RWPE1 (cell line): Measurements from ENCODE around the gene SCLT1.

Experiments
- CTCF ChIA-PET: fragments of 350-600 bp; sonication (Branson Sonifier 250); formaldehyde crosslinking; extraction: SDS; loops from one replicate; lab custom pipeline; 2021; lab: Yijun Ruan, JAX
- POLR2A ChIA-PET: fragments of 400-600 bp; formaldehyde crosslinking; extraction: SDS; loops from one replicate; lab custom pipeline; 2020; ENCODE audit warnings: antibody characterized with exemption; ENCODE audit not compliant: low non-redundant PET; lab: Yijun Ruan, JAX
- DNase-seq: peaks from one replicate; pipeline ENCODE4 v3.0.0; 2012; ENCODE audit warnings: low spot score
- H3K27ac ChIP-seq: fragments of 450-650 bp; 2 replicates; pipeline ENCODE4 v1.5.1; 2017
- TF ChIP-seq, protein P1 (sequence below): fragments of 450-650 bp; conservative IDR thresholded peaks from 2 replicates; pipeline ENCODE4 v1.5.1; 2017; ENCODE audit warnings: low read depth, mild to moderate bottlenecking

The SCLT1 gene

DNA sequence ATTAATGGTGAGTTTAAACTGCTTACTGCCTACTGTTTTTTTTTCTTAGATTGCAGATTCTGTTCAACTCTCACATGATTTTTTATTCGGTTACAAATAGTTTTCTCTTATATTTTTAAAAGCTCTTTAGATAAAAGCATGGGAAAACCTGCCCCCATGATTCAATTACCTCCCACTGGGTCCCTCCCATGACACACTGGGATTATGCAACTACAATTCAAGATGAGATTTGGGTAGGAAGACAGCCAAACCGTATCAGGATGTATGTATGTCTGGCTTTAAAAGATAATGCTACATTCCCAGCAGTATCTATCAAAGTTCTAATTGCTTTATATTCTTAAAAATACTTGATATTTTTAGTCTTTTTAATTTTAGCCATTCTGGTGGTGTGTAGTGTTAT, 152.4 kb downstream of the SCLT1 start:
- H3K27ac ChIP-seq, result no peak overlapping the region
- CTCF ChIA-PET, result no interaction called here
- DNase-seq, result no peak
- TF ChIP-seq, protein P1, sequence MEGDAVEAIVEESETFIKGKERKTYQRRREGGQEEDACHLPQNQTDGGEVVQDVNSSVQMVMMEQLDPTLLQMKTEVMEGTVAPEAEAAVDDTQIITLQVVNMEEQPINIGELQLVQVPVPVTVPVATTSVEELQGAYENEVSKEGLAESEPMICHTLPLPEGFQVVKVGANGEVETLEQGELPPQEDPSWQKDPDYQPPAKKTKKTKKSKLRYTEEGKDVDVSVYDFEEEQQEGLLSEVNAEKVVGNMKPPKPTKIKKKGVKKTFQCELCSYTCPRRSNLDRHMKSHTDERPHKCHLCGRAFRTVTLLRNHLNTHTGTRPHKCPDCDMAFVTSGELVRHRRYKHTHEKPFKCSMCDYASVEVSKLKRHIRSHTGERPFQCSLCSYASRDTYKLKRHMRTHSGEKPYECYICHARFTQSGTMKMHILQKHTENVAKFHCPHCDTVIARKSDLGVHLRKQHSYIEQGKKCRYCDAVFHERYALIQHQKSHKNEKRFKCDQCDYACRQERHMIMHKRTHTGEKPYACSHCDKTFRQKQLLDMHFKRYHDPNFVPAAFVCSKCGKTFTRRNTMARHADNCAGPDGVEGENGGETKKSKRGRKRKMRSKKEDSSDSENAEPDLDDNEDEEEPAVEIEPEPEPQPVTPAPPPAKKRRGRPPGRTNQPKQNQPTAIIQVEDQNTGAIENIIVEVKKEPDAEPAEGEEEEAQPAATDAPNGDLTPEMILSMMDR, result no peak
- POLR2A ChIA-PET, result no interaction called here

DNA sequence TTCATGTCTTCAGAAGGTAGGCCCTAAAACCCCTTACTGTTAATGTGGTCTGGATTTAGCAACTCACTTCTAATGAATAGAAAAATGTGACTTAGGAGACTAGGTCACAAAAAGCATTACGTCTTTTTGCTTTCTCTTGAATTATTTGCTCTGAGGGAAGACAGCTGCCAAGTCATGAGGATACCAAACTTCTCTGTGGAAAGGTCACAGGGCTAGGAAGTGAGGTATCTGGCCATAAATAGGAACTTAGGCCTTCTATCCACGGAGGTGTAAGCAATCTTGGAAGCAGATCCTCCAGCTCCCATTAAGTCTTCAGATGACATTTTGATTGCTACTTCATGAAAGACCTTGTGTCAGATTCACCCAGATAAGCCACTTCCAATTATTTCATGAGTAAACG, 163.3 kb downstream of the SCLT1 start:
- ChIA-PET CTCF (no interaction called here), POLR2A (no interaction called here)
- no peak for DNase-seq
- TF ChIP-seq, protein P1, result no peak
- no peak overlapping the region for H3K27ac ChIP-seq

DNA sequence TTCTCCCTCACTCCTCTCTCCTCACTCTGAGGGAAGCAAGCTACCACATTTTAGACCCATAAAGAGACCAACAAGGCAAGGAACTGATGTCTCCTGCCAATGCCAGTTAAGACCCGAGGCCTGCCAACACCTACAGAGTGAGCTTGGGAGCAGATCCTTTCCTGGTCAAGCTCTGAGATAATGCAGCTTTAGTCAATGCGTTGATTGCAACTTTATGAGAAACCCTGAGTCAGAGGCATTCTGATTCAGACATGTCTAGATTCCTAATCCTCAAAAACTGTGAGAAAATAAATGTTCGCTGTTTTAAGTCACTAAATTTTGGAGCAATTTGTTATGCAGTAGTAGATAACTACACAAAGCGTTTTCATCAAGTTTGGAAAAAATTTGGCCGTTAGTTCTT, 168.4 kb downstream of the SCLT1 start:
- TF ChIP-seq, protein P1, result no peak
- no peak for DNase-seq
- H3K27ac ChIP-seq, result no peak overlapping the region
- ChIA-PET CTCF (interaction anchor here (0.5 kb wide), 1 partner anchor 11 kb away, joined by 6 read pairs; no protein-coding TSS in a partner anchor), POLR2A (interaction anchor here (0.7 kb wide), 1 partner anchor 716 kb away, joined by 3 read pairs; no protein-coding TSS in a partner anchor)

DNA sequence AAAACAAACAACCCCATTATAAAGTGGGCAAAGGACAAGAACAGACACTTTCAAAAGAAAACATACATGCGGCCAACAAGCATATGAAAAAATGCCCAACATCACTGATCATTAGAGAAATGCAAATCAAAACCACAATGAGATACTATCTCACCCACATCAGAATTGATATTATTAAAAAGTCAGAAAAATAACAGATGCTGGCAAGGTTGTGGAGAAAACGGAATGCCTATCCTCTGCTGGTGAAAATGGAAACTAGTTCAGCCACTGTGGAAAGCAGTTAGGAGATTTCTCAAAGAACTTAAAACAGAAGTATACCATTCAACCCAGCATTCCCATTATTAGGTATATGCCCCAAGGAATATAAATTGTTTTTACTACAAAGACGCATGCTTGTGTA, 171.4 kb downstream of the SCLT1 start:
- ChIA-PET CTCF (no interaction called here), POLR2A (no interaction called here)
- no peak overlapping the region for H3K27ac ChIP-seq
- DNase-seq, result no peak
- TF ChIP-seq, protein P1, result no peak

DNA sequence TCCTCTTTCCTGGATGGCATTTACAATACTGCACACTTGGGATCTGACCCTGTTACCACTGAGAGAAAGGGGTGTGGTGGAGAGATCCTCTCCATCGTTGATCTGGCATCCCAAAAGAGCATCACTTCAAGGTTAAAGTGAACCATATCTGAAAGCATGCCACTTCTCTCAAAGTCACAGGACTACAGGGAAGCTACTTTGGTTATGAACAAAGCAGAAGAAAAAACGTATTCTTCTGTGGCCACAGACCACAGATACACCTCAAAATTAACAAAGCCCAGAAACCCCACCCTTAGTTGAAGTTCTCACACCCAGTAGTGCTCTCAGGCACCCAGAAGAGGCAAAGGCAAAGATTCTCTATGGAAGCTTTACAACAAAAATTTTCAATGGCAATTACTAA, 175.6 kb downstream of the SCLT1 start:
- CTCF ChIA-PET, result no interaction called here
- POLR2A ChIA-PET, result no interaction called here
- no peak for DNase-seq
- TF ChIP-seq, protein P1, result no peak
- H3K27ac ChIP-seq, result no peak overlapping the region

DNA sequence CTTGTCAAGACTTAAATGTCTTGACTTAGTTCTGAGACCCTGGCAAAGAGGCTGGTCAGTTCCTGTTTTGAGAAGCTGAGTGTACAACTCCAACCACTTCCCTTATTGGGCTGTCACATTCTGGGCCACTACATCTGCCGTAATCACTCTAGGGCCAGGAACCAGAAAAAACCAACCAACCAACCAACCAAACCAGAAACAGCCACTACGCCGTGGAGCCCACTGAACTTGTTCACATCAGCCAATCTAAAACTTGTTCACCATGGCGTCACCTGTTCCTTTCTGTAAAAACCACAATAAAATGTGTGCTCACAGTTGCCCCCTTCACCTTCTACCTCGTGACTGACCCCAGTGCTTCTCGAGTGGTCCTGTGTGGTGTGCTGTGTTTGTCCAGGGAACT, 176.5 kb downstream of the SCLT1 start:
- POLR2A ChIA-PET, result no interaction called here
- TF ChIP-seq, protein P1, result no peak
- no peak overlapping the region for H3K27ac ChIP-seq
- CTCF ChIA-PET, result no interaction called here
- no peak for DNase-seq

DNA sequence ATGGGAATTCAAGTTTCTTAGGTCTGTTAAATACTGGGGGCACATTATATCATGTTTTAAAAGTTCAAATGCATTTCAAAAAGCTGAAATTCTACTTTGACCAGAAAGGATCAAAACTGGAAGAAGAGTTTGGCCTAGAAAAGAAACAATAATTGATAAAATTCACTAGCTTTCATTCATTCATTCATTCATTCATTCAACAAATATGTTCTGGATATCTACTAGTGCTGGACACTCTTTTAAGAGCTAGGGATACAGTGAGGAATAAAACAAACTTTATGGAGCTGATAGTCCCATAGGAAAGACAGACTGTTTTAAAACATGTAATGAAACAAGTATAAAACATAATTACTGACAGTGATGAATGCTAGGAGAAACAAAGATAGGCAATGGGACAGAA, 177.8 kb downstream of the SCLT1 start:
- no peak overlapping the region for H3K27ac ChIP-seq
- ChIA-PET CTCF (no interaction called here), POLR2A (no interaction called here)
- DNase-seq, result no peak
- TF ChIP-seq, protein P1, result no peak
